Measurements from ENCODE around the gene CD47.

Gene CD47

DNA sequence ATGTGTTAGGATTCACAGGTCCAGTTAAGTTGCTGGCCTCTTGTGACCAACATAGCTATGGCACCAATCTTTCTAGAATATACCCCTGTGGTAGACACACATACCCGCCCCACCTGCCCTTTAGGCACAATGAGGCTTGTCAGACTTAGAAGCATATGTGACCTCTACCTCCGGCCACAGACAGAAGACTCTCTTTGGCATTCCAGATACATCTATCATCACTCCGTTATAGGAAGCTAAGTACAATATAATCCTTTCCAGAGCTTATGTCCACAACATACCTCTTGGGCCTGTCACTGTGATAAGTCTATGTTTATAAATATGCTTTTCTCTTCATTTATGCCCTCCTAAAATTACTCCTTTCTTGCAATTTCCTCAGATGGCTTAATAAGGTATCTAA is 39.8 kb downstream of the CD47 start:
- DNase-seq (ENCODE audit: low read depth) = peak; percentile 59

DNA sequence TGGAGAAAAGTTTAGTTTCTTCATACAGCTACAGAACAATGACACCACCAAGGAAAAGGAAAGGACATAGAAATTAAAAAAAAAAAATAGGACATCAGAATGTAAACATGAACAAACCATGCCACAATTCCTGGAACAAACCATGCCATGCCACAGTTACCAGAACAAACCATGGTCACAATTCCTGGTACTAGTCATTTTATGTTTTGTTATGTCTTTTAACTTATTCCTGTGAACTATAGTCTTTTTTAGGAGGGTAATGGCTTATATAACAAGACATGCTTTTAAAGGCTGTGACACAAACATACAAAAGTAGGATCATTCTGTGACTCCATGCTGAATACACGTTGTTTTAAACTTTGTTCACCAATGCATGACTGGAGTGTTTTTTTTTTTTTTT is 42.8 kb downstream of the CD47 start:
- no peak for DNase-seq (ENCODE audit: low read depth)

DNA sequence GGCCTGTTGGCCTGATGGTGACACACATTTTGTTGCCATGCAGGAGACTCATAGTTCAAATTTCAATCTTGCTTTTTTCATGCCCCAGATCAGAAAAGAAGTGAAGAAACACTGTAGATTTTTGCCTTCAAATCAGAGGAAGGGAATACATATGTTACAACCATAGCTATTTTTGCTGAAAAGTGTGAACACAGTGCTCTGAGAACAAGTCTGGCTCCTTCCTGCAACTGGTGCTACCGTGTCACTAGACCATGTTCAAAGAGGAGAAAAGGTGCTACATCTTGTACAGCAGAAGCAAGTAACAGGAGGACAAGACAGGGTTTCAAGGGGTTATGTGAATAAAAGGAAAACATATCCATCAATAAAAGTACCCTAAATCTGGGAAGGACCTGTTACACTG is 44.6 kb downstream of the CD47 start:
- no peak for DNase-seq (ENCODE audit: low read depth)

DNA sequence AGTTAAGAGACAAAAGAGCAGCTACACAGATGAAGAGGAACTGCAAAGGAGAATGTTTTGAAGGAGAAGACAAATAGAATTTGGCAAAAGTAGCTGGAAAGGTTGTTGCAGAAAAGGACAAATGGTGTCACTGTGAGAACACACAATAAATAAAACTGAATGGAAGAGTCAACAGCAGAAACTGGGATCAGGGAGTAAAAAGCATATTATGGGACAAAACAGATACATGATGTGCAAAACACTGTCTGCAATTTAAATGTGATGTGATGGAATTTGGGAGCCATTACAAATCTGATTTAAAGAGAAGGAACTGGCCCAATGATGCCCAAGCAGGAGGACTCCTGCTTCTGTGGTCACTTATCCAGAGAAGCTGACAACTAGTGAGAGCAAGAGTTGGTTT is 46.1 kb downstream of the CD47 start:
- no peak for DNase-seq (ENCODE audit: low read depth)

DNA sequence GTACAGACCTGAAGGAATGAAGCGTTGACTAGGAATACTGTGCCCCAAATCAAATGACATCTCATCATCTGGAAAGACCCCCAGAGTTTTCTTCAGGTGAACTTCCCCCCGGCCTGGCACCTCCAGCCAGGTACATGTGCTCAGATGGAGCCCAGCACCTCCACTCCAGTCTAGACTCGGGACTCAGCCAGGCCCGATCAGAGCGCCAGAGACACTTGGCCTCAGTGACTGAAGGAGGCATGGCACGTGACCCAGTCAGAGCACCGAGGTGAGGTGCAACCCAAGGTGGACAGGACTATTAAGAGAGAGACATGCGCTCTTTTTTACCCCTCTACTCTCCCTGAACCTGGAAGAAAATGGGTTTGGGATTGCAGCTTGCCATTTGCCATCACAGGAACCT is 48.5 kb downstream of the CD47 start:
- no peak for DNase-seq (ENCODE audit: low read depth)

DNA sequence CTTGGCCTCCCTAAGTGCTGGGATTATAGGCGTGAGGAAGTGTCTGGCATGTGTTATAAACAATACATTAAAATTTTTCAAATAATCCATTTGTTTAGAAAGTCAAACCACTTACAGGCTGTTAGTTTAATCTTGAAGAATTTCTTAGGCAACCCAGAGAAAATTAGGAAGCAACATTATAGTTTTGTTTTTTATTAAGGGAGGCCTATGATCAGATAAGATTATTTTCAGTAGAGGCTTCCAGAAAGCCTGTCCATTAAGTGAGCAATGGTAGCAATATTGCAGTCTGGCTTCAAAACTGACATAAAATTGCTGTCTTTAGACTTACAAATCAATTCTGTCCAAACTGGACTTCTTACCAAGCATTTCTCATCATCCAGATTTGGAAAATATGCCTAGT is 49.6 kb downstream of the CD47 start:
- DNase-seq (ENCODE audit: low read depth) = no peak

DNA sequence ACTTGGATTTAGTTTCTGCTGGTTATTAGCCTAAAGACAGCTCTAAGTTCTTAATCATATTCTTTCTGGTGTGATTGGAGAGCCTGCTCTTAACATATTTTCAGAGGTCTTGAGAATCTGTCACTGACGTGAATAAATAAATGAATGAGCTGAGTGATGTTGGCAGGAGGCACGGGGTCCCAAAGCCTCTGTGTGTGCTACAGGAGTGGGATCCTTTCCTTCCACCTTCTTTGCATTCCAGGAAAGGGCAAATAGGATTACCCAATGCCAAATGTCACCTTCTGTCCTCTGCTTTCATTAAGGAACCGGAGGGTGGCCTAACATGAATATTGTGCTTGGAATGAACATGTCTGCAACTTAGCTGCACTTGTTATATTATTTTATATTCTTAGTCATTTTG is 53.1 kb downstream of the CD47 start:
- DNase-seq (ENCODE audit: low read depth) = no peak

DNA sequence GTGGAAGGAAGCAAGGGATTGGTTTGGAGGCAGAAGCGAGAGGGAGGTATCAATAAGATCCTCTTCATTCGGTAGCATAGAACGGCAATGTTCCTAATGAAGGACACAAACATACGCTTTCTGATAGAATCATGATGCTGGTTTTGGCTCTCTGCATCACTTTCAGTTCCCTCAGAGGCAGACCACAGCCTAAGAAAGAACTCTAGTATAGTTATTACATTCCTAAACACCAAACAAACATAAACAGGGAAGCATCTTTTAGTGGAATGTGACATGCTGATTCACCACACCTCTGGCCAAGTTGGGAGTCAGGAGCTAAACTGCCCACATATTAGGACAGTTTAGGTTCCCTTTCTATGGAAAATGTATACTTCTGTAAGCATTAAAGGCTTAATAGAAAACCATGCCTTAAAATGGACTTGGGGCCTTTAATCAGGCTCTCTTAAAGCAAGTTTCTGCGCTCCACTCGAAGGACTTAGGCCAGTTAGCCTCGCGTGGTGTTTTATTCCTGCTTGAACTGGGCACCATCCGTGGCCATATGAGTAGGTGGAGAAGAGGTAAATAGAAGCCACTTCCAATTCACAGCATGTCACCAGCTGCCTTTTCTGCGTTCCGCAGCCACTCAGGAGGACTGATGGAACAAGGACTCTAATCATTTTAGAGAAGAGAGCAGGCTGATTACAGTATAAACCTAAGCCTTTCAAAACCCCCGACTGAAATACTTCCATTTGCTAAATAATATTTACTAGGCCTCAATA is 53.7 kb downstream of the CD47 start:
- peak; percentile 9 for DNase-seq (ENCODE audit: low read depth)

DNA sequence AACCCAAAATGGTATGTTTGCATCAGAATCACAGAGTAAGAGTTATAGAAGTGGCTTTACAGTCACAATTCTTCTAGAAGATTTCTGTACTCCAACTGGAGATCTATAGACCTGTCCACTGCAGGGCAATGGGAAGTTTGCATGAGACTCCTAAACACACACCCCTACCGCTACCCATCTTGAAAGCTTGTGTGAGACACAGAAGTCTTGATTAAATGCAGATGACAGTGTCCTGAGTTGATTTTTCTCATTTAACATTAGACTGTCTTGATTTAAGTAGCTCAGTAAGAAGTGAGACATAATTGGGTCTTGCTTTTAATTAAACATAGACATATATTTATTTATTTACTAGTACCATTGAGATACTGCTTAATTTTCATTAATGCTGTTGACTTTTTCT is 54.4 kb downstream of the CD47 start:
- DNase-seq (ENCODE audit: low read depth) = no peak

DNA sequence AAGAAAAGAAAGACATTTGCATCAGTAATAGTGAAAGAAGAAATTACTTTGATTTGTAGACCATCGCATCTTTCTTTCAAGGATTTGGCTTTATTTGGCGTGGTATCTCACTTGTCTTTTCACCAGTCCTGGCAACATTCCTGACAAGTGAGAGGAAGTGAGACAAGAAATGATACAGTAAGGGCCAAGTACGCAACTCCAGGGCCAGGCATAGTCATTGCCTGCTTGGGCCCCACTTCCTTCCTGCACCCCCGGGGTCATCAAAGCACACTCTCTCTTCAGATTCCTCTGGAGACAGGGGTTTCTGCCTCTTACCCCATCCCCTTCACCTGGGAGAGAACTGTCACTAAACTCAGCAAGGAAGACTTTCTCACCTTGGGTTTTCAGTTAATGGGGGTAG is 55.1 kb downstream of the CD47 start:
- no peak for DNase-seq (ENCODE audit: low read depth)

DNA sequence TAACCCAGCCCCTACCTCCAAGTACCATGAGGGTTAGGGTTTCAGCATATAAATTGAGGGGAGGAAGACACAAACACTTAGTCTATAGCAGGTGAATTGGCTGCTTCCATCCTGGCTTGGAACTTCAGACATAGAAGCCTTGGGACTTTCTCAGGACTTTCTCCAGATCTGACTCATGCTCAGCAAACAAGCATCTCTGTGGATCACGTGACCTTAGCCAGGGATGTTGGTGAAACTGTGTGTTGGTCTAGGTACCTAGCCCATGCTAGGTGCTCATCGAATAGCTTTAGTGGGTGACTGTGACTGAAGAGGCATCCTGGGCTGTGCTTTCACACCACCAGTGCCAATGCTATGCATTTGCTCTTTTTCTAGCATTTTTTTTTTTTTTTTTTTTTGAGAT is 58.9 kb downstream of the CD47 start:
- DNase-seq (ENCODE audit: low read depth) = no peak

DNA sequence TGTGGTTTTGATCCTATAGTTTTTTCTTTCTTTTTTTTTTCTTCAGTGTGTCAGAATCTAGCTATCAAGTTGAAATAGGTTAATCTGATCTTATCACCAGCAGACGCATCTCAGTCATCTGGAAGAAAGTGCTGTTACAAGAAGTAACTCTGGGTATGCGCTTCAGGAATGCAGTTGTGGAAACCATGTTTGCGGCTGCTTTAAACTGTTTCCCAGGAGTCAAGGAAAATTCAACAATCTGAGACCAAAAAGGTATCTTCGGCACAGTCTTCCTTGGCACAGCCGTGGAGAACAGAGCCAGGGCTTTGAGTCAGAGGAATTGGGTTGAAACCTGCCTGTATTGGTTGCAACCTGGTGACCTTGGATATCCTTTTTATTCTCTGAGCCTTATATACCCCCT is 59.9 kb downstream of the CD47 start:
- no peak for DNase-seq (ENCODE audit: low read depth)

DNA sequence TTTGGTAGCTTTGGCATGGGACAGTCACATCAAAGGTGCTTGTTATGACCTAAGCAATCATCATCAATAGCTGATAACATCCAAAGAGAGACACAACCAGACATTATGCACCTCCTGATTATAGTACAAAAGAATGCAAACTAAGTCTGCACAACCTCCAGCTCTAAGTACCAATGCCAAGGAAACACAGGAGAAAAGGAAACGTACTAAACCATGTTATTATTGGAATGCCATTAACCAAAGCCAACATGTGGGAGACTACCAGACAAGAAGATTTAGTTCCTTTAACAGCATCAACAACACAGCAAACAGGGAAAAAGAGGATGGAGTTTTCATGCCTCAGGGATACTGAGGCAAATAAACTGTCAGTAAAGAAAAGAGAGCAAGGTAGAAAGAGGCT is 61.4 kb downstream of the CD47 start:
- DNase-seq (ENCODE audit: low read depth) = no peak

DNA sequence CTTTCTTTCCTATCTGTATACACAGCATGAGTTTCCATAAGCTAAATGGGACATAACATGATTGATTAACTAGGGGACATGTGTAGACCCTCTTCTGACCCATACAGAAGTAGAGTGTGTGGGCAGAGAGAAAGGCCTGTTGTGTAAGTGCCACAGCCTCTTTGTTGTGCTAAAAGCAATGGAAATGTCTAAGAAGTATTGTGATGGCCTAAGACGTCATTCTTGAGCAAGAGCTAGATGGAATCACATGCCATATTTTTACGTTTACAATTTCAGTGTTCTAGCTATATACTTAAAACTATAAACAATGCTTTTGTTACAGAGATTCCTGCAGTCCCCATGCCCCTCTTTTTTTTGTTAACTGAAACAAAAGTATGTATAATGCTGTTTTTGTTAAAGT is 61.9 kb downstream of the CD47 start:
- no peak for DNase-seq (ENCODE audit: low read depth)

DNA sequence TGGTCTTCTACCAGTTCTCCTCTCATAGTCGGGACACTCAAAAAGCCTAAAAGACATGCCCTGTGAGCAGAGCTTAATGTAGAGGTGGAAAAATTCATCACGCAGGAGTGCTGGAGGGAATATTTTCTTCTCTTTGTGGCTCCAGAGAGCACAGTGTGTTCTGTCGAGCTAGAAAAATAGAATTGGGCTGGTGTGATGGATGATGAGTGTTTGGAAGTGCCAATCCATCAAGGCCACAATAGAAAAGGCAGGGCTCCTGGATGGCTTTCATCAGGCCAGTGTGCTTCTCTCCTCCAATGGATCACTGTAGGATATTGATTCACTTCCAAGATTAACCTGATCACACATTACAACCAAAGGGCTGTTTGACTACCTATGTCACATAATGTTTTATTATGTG is 65.7 kb downstream of the CD47 start:
- DNase-seq (ENCODE audit: low read depth) = no peak

DNA sequence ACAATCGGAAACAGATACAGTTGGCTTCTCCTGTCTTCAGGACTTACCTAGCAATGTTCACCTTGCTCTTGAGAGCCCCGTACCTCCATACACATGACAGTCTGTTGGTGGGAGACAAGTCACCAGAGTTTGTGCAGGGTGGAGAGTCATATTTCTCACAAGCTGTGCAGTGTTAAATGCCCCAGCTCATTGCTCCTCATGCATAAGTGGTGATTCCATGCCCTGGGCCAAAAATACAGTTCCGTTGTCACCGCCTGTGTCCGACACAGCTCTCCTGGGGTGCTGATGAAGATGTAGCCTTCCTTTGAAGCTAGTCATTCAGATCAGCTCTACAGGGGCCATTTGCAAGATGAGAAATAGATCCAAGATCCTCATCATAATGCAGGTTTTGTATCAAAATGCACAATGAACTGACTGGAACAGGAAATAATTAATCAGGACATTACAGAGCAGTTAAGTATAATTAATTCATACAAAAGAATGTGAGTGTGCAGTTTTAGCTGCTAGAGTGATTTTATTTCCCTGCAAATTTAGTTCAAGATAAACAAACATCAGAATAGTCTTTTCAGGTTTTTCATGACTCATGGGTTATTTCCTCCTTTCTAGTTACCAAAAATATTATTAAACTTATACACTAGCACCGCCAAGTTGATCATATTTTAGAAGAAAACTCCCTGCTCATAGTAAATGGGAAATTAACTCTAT is 66.5 kb downstream of the CD47 start:
- no peak for DNase-seq (ENCODE audit: low read depth)

DNA sequence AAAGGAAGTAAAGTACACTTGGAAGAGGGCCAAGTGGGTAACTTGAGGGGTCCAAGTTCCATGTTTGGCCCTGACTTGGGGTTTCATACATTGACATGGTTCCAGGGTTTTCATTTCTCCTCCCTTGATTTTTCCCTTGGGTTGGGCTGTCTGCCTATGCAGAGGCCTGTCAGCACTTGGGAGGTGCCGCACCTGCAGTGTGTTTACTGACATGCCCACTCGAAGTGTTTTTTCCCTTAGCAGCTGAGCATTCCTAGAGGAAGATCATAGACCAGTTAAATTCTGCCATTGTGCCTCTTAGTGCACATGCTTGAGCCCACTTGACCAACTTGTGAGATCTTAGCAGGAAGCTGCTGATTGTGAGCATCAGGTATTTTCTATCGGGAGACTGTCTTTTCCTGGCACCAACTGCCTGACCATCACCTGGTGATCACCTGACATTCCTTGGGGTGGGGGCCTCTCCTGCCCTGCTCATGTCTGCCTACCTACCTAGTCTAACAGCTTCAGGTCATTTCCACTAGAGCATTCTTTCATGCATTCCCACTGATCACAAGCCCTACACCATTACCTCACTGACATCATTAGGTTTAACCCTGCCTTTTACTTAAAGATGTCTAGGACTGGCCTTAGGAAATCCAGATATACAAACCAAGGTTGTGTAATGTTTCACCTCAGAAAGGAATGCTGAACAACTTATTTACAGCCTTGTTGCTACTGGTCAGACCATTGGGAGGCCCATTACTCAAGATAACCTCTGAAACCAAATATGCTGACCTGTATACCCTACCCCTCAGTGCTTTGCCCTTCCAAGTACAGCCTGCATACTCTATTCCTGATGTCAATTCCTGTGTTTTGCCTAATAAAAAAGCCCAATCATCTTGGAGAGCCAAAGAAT is 68.3 kb downstream of the CD47 start:
- DNase-seq (ENCODE audit: low read depth) = no peak

DNA sequence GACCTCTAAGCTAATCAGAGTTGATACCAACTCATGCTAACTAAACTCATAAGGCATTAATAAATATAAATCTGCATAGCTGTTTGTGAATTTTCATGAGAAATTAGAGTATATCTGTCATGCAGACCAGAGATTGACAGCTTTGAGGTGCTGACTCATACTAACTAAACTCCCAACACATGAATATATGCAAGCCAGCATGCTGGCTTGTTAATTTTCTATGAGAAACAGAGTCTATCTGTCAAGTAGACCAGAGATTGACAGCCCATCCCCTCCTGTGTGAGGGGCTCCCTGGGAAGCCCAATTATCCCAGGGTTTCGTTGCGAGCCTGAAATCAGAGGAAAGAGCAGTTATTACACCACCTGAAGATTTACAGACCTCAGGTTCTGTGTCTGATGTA is 69.3 kb downstream of the CD47 start:
- DNase-seq (ENCODE audit: low read depth) = no peak

DNA sequence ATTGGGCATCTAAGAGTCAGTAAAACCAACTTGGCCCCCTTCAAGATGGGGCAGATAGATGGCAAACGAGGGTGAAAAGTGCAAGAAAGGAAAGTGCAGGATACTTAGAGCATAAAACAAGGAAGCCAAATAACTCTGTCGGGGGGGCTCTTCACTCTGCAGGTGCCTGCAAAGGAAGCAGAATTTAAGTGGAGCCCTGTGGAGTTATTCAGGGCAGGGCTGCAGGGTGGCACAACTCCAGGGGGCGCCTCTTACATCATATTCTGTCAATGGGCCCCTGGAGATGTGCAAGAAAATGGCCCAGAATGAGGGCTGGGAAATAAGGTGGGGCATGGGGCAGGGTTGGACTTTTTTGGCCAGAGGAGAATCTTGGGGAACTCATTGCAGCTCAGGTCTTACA is 69.7 kb downstream of the CD47 start:
- DNase-seq (ENCODE audit: low read depth) = no peak

DNA sequence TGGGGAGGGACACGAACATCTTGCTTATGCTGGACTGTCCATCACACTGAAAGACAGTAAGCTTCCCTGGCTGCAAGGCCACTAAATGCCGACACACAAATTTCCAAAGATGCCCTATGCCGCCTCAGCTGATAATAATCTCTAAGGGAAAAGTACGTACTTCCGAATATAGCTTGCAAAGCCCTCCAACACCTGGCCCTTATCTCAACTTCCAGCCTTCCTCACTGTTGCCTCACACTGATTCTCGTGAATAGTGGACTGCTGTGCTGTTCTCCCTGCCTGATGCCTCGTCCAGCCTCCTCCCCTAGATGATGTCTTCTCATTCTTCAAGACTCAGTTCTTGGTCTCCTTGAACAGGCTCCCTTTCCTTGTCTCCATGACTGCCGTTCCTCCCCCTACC is 72.3 kb downstream of the CD47 start:
- DNase-seq (ENCODE audit: low read depth) = no peak

DNA sequence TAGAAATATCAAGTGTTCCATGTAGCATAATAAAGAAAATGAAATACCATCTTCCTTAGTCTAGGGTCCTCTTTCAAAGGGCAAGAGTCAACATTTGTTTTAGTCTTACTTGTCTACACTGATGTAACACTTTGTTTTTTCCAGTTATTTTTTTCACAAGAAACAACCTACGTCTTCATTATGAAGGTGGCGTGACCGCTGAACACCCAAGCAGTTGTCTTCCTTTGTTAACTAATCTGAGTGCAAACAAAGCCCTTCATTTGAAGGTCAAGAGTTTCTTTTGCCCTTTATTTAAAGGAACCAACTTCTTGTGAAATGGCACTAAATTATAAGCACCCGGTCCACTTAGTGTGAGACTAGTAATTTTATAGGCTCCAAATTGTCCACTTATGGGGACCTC is 73.2 kb downstream of the CD47 start:
- no peak for DNase-seq (ENCODE audit: low read depth)

DNA sequence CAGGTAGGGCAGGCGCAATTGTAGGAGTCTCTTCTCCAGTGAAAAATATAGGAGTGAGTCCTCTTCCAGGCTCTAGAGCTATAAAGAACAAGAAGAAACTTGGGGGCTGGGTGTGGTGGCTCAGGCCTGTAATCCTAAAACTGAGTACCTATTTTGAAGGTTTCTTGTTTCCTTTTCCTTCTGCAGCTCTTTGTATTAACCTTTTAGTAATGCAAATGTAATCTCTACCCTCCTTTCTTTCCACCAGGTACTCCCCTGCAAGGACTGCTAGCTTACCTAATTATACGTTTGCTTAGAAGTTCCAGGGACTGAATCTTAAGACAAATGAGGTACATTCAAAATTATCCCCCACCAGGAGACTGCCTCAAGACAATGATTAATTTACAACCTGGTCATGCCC is 75.9 kb downstream of the CD47 start:
- DNase-seq (ENCODE audit: low read depth) = no peak
